Stomach (tissue), 4 donors: ENCODE results near the gene OPN1LW.

Experiments used
- CTCF ChIP-seq, 7 experiments: fragments of 450-650 bp in 4 of 7; fragments of 200-600 bp in 3 of 7; sonication (generic) in 3 of 7; IDR thresholded peaks; one replicate each; pipeline ENCODE4 v1.5.1; 2016 to 2019; ENCODE audit warnings: antibody characterized with exemption in 7 of 7, control low read depth in 2 of 7, mild to moderate bottlenecking in 1 of 7
- EP300 ChIP-seq: sonication (generic); formaldehyde crosslinking; IDR thresholded peaks from one replicate; pipeline ENCODE4 v1.6.1; 2017; ENCODE audit warnings: antibody characterized with exemption
- POLR2A ChIP-seq, 4 donors: fragments of 450-650 bp; IDR thresholded peaks; one replicate each; pipeline ENCODE4 v1.6.1; 2016; ENCODE audit warnings: antibody characterized with exemption in 4 of 4, control low read depth in 2 of 4, mild to moderate bottlenecking in 1 of 4, moderate library complexity in 1 of 4

GRCh38 chrX:154138857-154139256 is 5.2 kb upstream of the OPN1LW start:
- TF ChIP-seq CTCF (IDR thresholded peaks at IDR 0.05) (no peak), POLR2A (IDR thresholded peaks at IDR 0.05) (no peak), EP300 (no peak)
